ENCODE results near the gene TMEM114.

DNA sequence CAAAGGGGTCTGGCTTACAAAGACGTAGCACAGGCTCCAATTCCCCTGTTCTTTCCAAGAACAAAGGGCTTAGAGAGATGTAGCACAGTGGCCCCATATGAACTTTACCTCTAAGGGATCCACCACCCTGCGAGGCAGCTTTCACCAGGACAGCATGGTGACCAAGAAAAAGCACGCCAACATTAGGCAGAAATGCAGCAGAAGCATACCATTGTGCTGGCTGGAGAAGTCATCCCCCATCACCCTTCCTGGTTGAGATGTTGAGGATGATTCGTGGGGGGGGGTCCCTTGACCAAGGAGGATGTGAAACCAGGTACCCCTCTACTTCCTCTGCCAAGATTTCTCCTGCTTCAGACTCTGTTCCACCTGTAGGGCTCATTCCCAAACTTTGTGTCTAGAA, 48.4 kb downstream of the TMEM114 start:
- TF ChIP-seq CTCF (IDR thresholded peaks at IDR 0.05) (no peak), POLR2A (IDR thresholded peaks at IDR 0.05) (no peak)
